K562 (cell line): ENCODE measurements around the gene SARS2.

ENCODE experiments used
- BHLHE40 ChIP-seq: IDR thresholded peaks from 2 replicates; pipeline ENCODE4 v1.6.1; 2011; ENCODE audit warnings: low read length, improper control_type of control experiment
- CEBPZ ChIP-seq: fragments of 150-350 bp; IDR thresholded peaks from 2 replicates; pipeline ENCODE4 v1.6.1; 2014; ENCODE audit warnings: low read depth, mild to moderate bottlenecking, low read length, borderline replicate concordance
- CREBBP ChIP-seq: IDR thresholded peaks from one replicate; pipeline ENCODE4 v1.6.1; 2012; ENCODE audit warnings: low read depth, mild to moderate bottlenecking, control low read depth, inconsistent platforms, low read length
- CTCF ChIP-seq, 3 experiments: IDR thresholded peaks in 2 of 3; conservative IDR thresholded peaks in 1 of 3; 2 replicates each; pipeline ENCODE4 v1.5.1; 2011 to 2012; ENCODE audit warnings: low read length in 3 of 3, mild to moderate bottlenecking in 3 of 3, control low read depth in 2 of 3, improper control_type of control experiment in 1 of 3, inconsistent platforms in 1 of 3, low read depth in 1 of 3, mixed read lengths in 1 of 3, moderate library complexity in 1 of 3; ENCODE audit not compliant: insufficient read depth in 2 of 3
- E4F1 ChIP-seq: fragments of 250-450 bp; sonication (Bioruptor Pico); IDR thresholded peaks from 2 replicates; pipeline ENCODE4 v1.5.0; 2021; ENCODE audit warnings: mild to moderate bottlenecking, borderline replicate concordance
- NFRKB ChIP-seq: fragments of 450-650 bp; IDR thresholded peaks from 2 replicates; pipeline ENCODE4 v1.6.1; 2016; ENCODE audit warnings: low read depth
- POLR2A ChIP-seq: fragments of 450-650 bp; conservative IDR thresholded peaks from 2 replicates; pipeline ENCODE4 v1.6.1; 2016
- SREBF1 ChIP-seq: fragments of 150-350 bp; IDR thresholded peaks from 2 replicates; pipeline ENCODE4 v1.6.1; 2014; ENCODE audit warnings: antibody characterized with exemption, low read depth, low read length, borderline replicate concordance
- ZBTB33 ChIP-seq: sonication (generic); formaldehyde crosslinking; IDR thresholded peaks from 2 replicates; pipeline ENCODE4 v1.8.1; 2023; ENCODE audit warnings: mild to moderate bottlenecking, missing genetic modification reagents
- ZNF274 ChIP-seq: IDR thresholded peaks from 2 replicates; pipeline ENCODE4 v1.6.1; 2011; ENCODE audit warnings: low read depth, mild to moderate bottlenecking, low read length, moderate library complexity, borderline replicate concordance
- ZNF57 ChIP-seq: fragments of 450-650 bp; formaldehyde crosslinking; IDR thresholded peaks from 2 replicates; pipeline ENCODE4 v1.4.0; 2020; ENCODE audit warnings: mild to moderate bottlenecking, moderate library complexity
- ZNF655 ChIP-seq: fragments of 250-450 bp; sonication (Bioruptor Pico); IDR thresholded peaks from 2 replicates; pipeline ENCODE4 v1.5.0; 2021

GRCh38 chr19:38891771-38892170 is 38.8 kb downstream of the SARS2 start:
- TF ChIP-seq ZNF274 (no peak), CREBBP (no peak), BHLHE40 (no peak), NFRKB (no peak), CEBPZ (no peak), ZNF655 (CRISPR knock-in tag) (no peak), SREBF1 (no peak), ZBTB33 (CRISPR knock-in tag) (no peak), E4F1 (CRISPR knock-in tag) (no peak), ZNF57 (no peak), POLR2A (no peak), CTCF (IDR thresholded peaks at IDR 0.05 in 2 of 3, conservative IDR thresholded peaks at IDR 0.05 in 1 of 3; ENCODE audit: insufficient read depth in 2 of 3, low read depth in 1 of 3, low read length in 3 of 3) (no peak)
